ENCODE measurements around the gene PARP16.
"Not testable (repeated sequence)": the region's sequence is repeated elsewhere in the genome, so short reads cannot be mapped to it uniquely, and the experiment has no call there.

PARP16 gene

GRCh38 chr15:65275104-65275727 is 11.5 kb downstream of the PARP16 start:
- H3K4me3 ChIP-seq (ENCODE audit: low read depth, low read length) = no peak overlapping the region
- DNase-seq (ENCODE audit: low read depth) = no peak
- TF ChIP-seq MYC (IDR thresholded peaks at IDR 0.05; ENCODE audit: low read depth, low read length) (no peak), POLR2A (IDR thresholded peaks at IDR 0.05; ENCODE audit: extremely low read depth, insufficient read length) (no peak), CTCF (IDR thresholded peaks at IDR 0.05; ENCODE audit: low read depth, low read length) (no peak), MAX (IDR thresholded peaks at IDR 0.05; ENCODE audit: low read depth, low read length) (no peak)

GRCh38 chr15:65270811-65271545 is 15.7 kb downstream of the PARP16 start:
- peak; percentile 77 for DNase-seq (ENCODE audit: low read depth)
- TF ChIP-seq CTCF (IDR thresholded peaks at IDR 0.05; ENCODE audit: low read depth, low read length) = peak; percentile 85
- H3K4me3 ChIP-seq (ENCODE audit: low read depth, low read length) = not testable (repeated sequence)

- no peak for DNase-seq (ENCODE audit: low read depth)
- TF ChIP-seq MYC (IDR thresholded peaks at IDR 0.05; ENCODE audit: low read depth, low read length) (no peak), POLR2A (IDR thresholded peaks at IDR 0.05; ENCODE audit: extremely low read depth, insufficient read length) (no peak), MAX (IDR thresholded peaks at IDR 0.05; ENCODE audit: low read depth, low read length) (no peak), CTCF (IDR thresholded peaks at IDR 0.05; ENCODE audit: low read depth, low read length) (no peak)
- no peak overlapping the region for H3K4me3 ChIP-seq (ENCODE audit: low read depth, low read length)
These were observed 18.3 kb downstream of the PARP16 start for GRCh38 chr15:65268411-65268810.

- DNase-seq (ENCODE audit: low read depth) = no peak
- TF ChIP-seq MYC (IDR thresholded peaks at IDR 0.05; ENCODE audit: low read depth, low read length) = no peak
- no peak for TF ChIP-seq CTCF (IDR thresholded peaks at IDR 0.05; ENCODE audit: low read depth, low read length)
- TF ChIP-seq MAX (IDR thresholded peaks at IDR 0.05; ENCODE audit: low read depth, low read length) = no peak
- TF ChIP-seq POLR2A (IDR thresholded peaks at IDR 0.05; ENCODE audit: extremely low read depth, insufficient read length) = no peak
- H3K4me3 ChIP-seq (ENCODE audit: low read depth, low read length) = no peak overlapping the region
These were observed 20.2 kb downstream of the PARP16 start for GRCh38 chr15:65266469-65266868.

GRCh38 chr15:65264863-65265430 is 21.7 kb downstream of the PARP16 start:
- no peak for DNase-seq (ENCODE audit: low read depth)
- no peak overlapping the region for H3K4me3 ChIP-seq (ENCODE audit: low read depth, low read length)
- TF ChIP-seq MAX (IDR thresholded peaks at IDR 0.05; ENCODE audit: low read depth, low read length) (no peak), MYC (IDR thresholded peaks at IDR 0.05; ENCODE audit: low read depth, low read length) (no peak), CTCF (IDR thresholded peaks at IDR 0.05; ENCODE audit: low read depth, low read length) (no peak), POLR2A (IDR thresholded peaks at IDR 0.05; ENCODE audit: extremely low read depth, insufficient read length) (no peak)
